A549 (cell line): Measurements from ENCODE around the gene ANK3. TPM values are rescaled to one million over a fixed set of nuclear protein-coding genes. Genes with fewer than 3 reads are reported as not detected.

Source experiments
- ATAC-seq, 2 experiments: fragments of 200-7000 bp in 1 of 2; fragments of >200 bp in 1 of 2; cut with Nextera tagmentation in 1 of 2; cut with Tn5 transposase in 1 of 2; 3 replicates each; pipeline versions ENCODE4 v1.8.0 to v1.9.1; 2018 to 2020; ENCODE audit warnings: mild to moderate bottlenecking in 1 of 2, moderate library complexity in 1 of 2
- CTCF ChIA-PET: fragments of 300-600 bp; sonication (Branson Sonifier 250); formaldehyde crosslinking; extraction: SDS; loops from one replicate; lab custom pipeline; 2021; ENCODE audit warnings: antibody characterized with exemption, inconsistent platforms; lab: Yijun Ruan, JAX
- POLR2A ChIA-PET: fragments of 350-600 bp; formaldehyde crosslinking; extraction: SDS; loops from one replicate; lab custom pipeline; 2021; ENCODE audit warnings: antibody characterized with exemption, inconsistent platforms; lab: Yijun Ruan, JAX
- DNase-seq, 2 experiments: peaks; one replicate each; pipeline versions ENCODE4 v3.0.0 to v3.0.0-alpha.2; 2011 to 2016; ENCODE audit warnings: low read depth in 1 of 2, low spot score in 1 of 2
- FAIRE-seq: peaks from 2 replicates; lab custom pipeline; 2011; peaks lifted over from hg19 to GRCh38; lab: Jason Lieb, UNC
- H3K27ac ChIP-seq, 2 experiments: fragments of >200 bp; sonication (Bioruptor Twin); formaldehyde crosslinking; 3 replicates each; pipeline ENCODE4 v1.5.1; 2016 to 2017
- H3K4me1 ChIP-seq: fragments of >200 bp; sonication (Bioruptor Twin); formaldehyde crosslinking; 3 replicates; pipeline ENCODE4 v1.6.1; 2016
- H3K4me2 ChIP-seq: fragments of >200 bp; sonication (Bioruptor Twin); formaldehyde crosslinking; 3 replicates; pipeline ENCODE4 v1.6.1; 2016
- H3K4me3 ChIP-seq: fragments of >200 bp; sonication (Bioruptor Twin); formaldehyde crosslinking; 3 replicates; pipeline ENCODE4 v1.5.1; 2016
- H3K9me3 ChIP-seq: fragments of >200 bp; sonication (Bioruptor Twin); formaldehyde crosslinking; 3 replicates; pipeline ENCODE4 v1.6.1; 2016
- BCL3 ChIP-seq: fragments of >200 bp; sonication (Bioruptor Twin); formaldehyde crosslinking; IDR thresholded peaks from 3 replicates; pipeline ENCODE4 v1.6.1; 2016
- CEBPB ChIP-seq, 2 experiments: fragments of >200 bp in 1 of 2; sonication (Bioruptor Twin) in 1 of 2; formaldehyde crosslinking in 1 of 2; IDR thresholded peaks; 2 replicates each; pipeline ENCODE4 v1.6.1; 2012 to 2016
- CHD2 ChIP-seq: fragments of 150-350 bp; IDR thresholded peaks from 2 replicates; pipeline ENCODE4 v1.6.1; 2014; ENCODE audit warnings: low read length; ENCODE audit not compliant: partially characterized antibody
- E2F6 ChIP-seq: IDR thresholded peaks from 2 replicates; pipeline ENCODE4 v1.6.1; 2012; ENCODE audit warnings: low read depth, borderline replicate concordance
- EHF ChIP-seq: fragments of 250-450 bp; sonication (Bioruptor Pico); IDR thresholded peaks from 2 replicates; pipeline ENCODE4 v1.5.0; 2020; ENCODE audit warnings: mild to moderate bottlenecking
- ELK1 ChIP-seq: fragments of 150-350 bp; IDR thresholded peaks from 2 replicates; pipeline ENCODE4 v1.6.1; 2014; ENCODE audit warnings: low read depth, mild to moderate bottlenecking, low read length
- ESRRA ChIP-seq: fragments of 150-350 bp; IDR thresholded peaks from 2 replicates; pipeline ENCODE4 v1.6.1; 2014; ENCODE audit warnings: mild to moderate bottlenecking, low read length, borderline replicate concordance
- FOXS1 ChIP-seq: fragments of 250-450 bp; sonication (Bioruptor Pico); IDR thresholded peaks from 2 replicates; pipeline ENCODE4 v1.5.0; 2020; ENCODE audit warnings: mild to moderate bottlenecking, moderate library complexity
- HOXA7 ChIP-seq: fragments of 250-450 bp; sonication (Bioruptor Pico); IDR thresholded peaks from 2 replicates; pipeline ENCODE4 v1.5.0; 2020; ENCODE audit warnings: mild to moderate bottlenecking, moderate library complexity
- JUNB ChIP-seq: fragments of >200 bp; sonication (Bioruptor Twin); formaldehyde crosslinking; IDR thresholded peaks from 2 replicates; pipeline ENCODE4 v1.6.1; 2016
- PBX3 ChIP-seq: IDR thresholded peaks from 2 replicates; pipeline ENCODE4 v1.6.1; 2012
- RAD21 ChIP-seq, 2 experiments: fragments of >200 bp in 1 of 2; sonication (Bioruptor Twin) in 1 of 2; formaldehyde crosslinking in 1 of 2; IDR thresholded peaks in 1 of 2; conservative IDR thresholded peaks in 1 of 2; 2 replicates in 1 of 2; 3 replicates in 1 of 2; pipeline ENCODE4 v1.6.1; 2012 to 2018; ENCODE audit warnings: inconsistent platforms in 1 of 2
- REST ChIP-seq: fragments of 200-600 bp; sonication (generic); IDR thresholded peaks from 2 replicates; pipeline ENCODE4 v1.6.1; 2016; ENCODE audit warnings: antibody characterized with exemption, mild to moderate bottlenecking, moderate library complexity
- RFX5 ChIP-seq: fragments of 450-650 bp; IDR thresholded peaks from 2 replicates; pipeline ENCODE4 v1.7.1; 2014; ENCODE audit warnings: antibody characterized with exemption, mild to moderate bottlenecking, moderate library complexity
- RNF2 ChIP-seq: fragments of 200-600 bp; sonication (generic); IDR thresholded peaks from 2 replicates; pipeline ENCODE4 v1.6.1; 2016; ENCODE audit warnings: low read depth, mild to moderate bottlenecking, antibody characterized with exemption, moderate library complexity, borderline replicate concordance
- ZC3H11A ChIP-seq: fragments of 450-650 bp; IDR thresholded peaks from 2 replicates; pipeline ENCODE4 v1.6.1; 2014; ENCODE audit warnings: antibody characterized with exemption, mild to moderate bottlenecking
- WGBS: methylation state at CpG from one replicate; pipeline ENCODE4 v1.1.6; 2017; ENCODE audit errors: missing lambda C conversion rate; 5-methylcytosine and 5-hydroxymethylcytosine counted together
- polyA plus RNA-seq, 4 experiments: library from polyadenylated mRNA; depleted of rRNA in 3 of 4; stranded (reverse); fragments of >200 nt; fragmentation: RNase III in 1 of 4; extraction: RNeasy Plus Mini Kit Qiagen cat#74134 plus additional on column Dnase treatment in 1 of 4; gene quantifications; 2 replicates in 3 of 4; 3 replicates in 1 of 4; pipeline ENCODE4 v1.2.3, GENCODE V29; 2011 to 2017

Gene ANK3
- polyA plus RNA-seq, 2 of the 4 experiments (the other 2 are of a cell fraction) = 0.56 to 5.4 TPM

- TF ChIP-seq ZC3H11A = no peak
- TF ChIP-seq RAD21 (conservative IDR thresholded peaks at IDR 0.05 in 1 of 2, IDR thresholded peaks at IDR 0.05 in 1 of 2) = 0 out of 5 replicates have a peak, but pooled peaks of 1 of the 2 experiments have one; percentile 28
These were observed 290.7 kb downstream of the ANK3 start (continued) for GRCh38 chr10:60098677-60099601.

- 66% methylated on average over 5 of the region's 5 CpGs for WGBS
- ChIA-PET POLR2A (no interaction called here), CTCF (interaction anchor here (0.6 to 13.4 kb wide), 5 partner anchors 19 to 468 kb away, joined by 3 to 209 read pairs (median 4); no protein-coding TSS in a partner anchor)
- no peaks in the 10 kb centered on the region for H3K9me3 ChIP-seq
- H3K27ac ChIP-seq = no peak overlapping the region
- DNase-seq (no peak), ATAC-seq (no peak), FAIRE-seq (no peak)
- no peak for TF ChIP-seq REST
- TF ChIP-seq HOXA7 = no peak
- no peak for TF ChIP-seq ESRRA
- no peak for TF ChIP-seq RFX5
- TF ChIP-seq JUNB = no peak
- no peak for TF ChIP-seq RAD21 (conservative IDR thresholded peaks at IDR 0.05 in 1 of 2, IDR thresholded peaks at IDR 0.05 in 1 of 2)
- TF ChIP-seq EHF (CRISPR knock-in tag) = no peak
- TF ChIP-seq CEBPB (IDR thresholded peaks at IDR 0.05) = no peak
- TF ChIP-seq RNF2 = no peak
- no peak for TF ChIP-seq CHD2
- no peak for TF ChIP-seq FOXS1 (CRISPR knock-in tag)
- no peak for TF ChIP-seq E2F6
- no peak for TF ChIP-seq PBX3
- no peak for TF ChIP-seq BCL3
- TF ChIP-seq ELK1 = no peak
- no peak overlapping the region for H3K4me3 ChIP-seq
- no peak overlapping the region for H3K4me2 ChIP-seq
- H3K4me1 ChIP-seq = peaks cover 10% of the 10 kb centered on the region; the same call in 2 of the 3 replicates
These were observed 292.7 kb downstream of the ANK3 start for GRCh38 chr10:60096761-60097513.
